Measurements from ENCODE around the gene PLEKHG2. TPM values are rescaled to one million over a fixed set of nuclear protein-coding genes. Genes with fewer than 3 reads are reported as not detected.

Gene PLEKHG2
- total and polyA plus RNA-seq, 9 of the 15 experiments (the other 6 are each of a cell fraction or from before 2014, with no cell fraction given), result 0.98 to 45.7 (median 9.8) TPM

- TF ChIP-seq HES1 (IDR thresholded peaks at IDR 0.05; ENCODE audit: low read depth) (no peak), CHD2 (IDR thresholded peaks at IDR 0.05; ENCODE audit: low read depth, low read length) (no peak), TGIF2 (CRISPR knock-in tag; IDR thresholded peaks at IDR 0.05) (no peak), ZNF77 (CRISPR knock-in tag; IDR thresholded peaks at IDR 0.05) (no peak), MAX (CRISPR knock-in tag; IDR thresholded peaks at IDR 0.05) (no peak), ZNF445 (CRISPR knock-in tag; IDR thresholded peaks at IDR 0.05; ENCODE audit: low read depth) (no peak), PTTG1 (tag; IDR thresholded peaks at IDR 0.05; ENCODE audit: low read depth) (no peak), STAG1 (CRISPR knock-in tag; IDR thresholded peaks at IDR 0.05; ENCODE audit: borderline replicate concordance) (no peak), FOXJ2 (tag; IDR thresholded peaks at IDR 0.05) (0 out of 2 replicates have a peak, but pooled peaks have one; percentile 22), CREB5 (CRISPR knock-in tag; IDR thresholded peaks at IDR 0.05) (no peak), ZBTB49 (CRISPR knock-in tag; IDR thresholded peaks at IDR 0.05; ENCODE audit: borderline replicate concordance) (no peak), HIVEP1 (CRISPR knock-in tag; IDR thresholded peaks at IDR 0.05) (no peak), ZNF75A (CRISPR knock-in tag; IDR thresholded peaks at IDR 0.05) (no peak), NFE2 (IDR thresholded peaks at IDR 0.05; ENCODE audit: low read depth) (no peak), DNMT1 (IDR thresholded peaks at IDR 0.05) (no peak), JUNB (CRISPR knock-in tag; conservative IDR thresholded peaks at IDR 0.05) (no peak), E2F4 (CRISPR knock-in tag; IDR thresholded peaks at IDR 0.05; ENCODE audit: low read depth) (no peak), SMAD4 (CRISPR knock-in tag; conservative IDR thresholded peaks at IDR 0.05) (no peak), RBM14 (IDR thresholded peaks at IDR 0.05; ENCODE audit: borderline replicate concordance, insufficient read depth, low read depth, low read length) (no peak), RBM22 (IDR thresholded peaks at IDR 0.05; ENCODE audit: low read depth, low read length, poor library complexity, severe bottlenecking) (no peak), CREM (IDR thresholded peaks at IDR 0.05; ENCODE audit: low read depth) (0 out of 2 replicates have a peak, but pooled peaks have one; percentile 12), ZKSCAN8 (CRISPR knock-in tag; IDR thresholded peaks at IDR 0.05) (no peak), POU5F1 (IDR thresholded peaks at IDR 0.05; ENCODE audit: borderline replicate concordance, low read depth, low read length, partially characterized antibody) (no peak), MTF1 (CRISPR knock-in tag; IDR thresholded peaks at IDR 0.05; ENCODE audit: borderline replicate concordance) (no peak)
Observed at GRCh38 chr19:39411081-39411831, 1.2 kb upstream of the PLEKHG2 start (continued).
